ENCODE results near the gene NSG1. TPM values are rescaled to one million over a fixed set of nuclear protein-coding genes. Genes with fewer than 3 reads are reported as not detected.
A peak's percentile ranks its signal among the peaks of the same experiment; 100 is the strongest.

The NSG1 gene
- total RNA-seq, 1 donor from 2014 or later: 41.6 TPM

DNA sequence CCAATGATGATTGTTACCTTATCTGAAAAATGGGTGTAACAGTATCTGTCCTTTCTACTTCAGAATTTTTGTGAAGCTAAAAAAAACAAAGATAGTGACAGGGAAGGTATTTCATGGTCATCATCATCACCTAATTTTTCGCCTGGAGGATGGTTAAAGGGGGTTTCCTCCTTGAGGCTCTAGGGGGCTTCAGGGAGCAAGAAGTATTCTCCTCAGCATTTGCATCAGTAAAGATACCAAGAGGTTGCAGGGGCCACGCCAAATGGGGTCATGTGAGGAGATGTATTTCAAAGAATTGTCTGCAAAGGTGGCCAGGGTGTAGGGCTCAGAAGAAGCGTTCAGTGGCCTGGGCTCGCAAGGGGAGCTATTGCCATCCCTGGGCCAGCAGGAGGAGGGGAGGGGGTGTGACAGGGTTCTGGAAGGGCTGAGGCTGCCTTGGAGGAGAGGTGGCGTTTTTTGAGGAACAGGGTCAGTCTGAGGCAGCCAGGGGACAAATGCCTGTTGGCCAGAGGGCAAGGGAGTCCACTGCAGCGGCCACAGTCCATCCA lies 7.3 kb upstream of the NSG1 start:
- H3K4me1 ChIP-seq: no peaks in the 10 kb centered on the region
- H4K20me1 ChIP-seq (ENCODE audit: low read depth): no peaks in the 10 kb centered on the region
- TF ChIP-seq EZH2phosphoT487 (IDR thresholded peaks at IDR 0.05) (no peak), EZH2 (IDR thresholded peaks at IDR 0.05) (no peak)
- TF ChIP-seq, protein P1, sequence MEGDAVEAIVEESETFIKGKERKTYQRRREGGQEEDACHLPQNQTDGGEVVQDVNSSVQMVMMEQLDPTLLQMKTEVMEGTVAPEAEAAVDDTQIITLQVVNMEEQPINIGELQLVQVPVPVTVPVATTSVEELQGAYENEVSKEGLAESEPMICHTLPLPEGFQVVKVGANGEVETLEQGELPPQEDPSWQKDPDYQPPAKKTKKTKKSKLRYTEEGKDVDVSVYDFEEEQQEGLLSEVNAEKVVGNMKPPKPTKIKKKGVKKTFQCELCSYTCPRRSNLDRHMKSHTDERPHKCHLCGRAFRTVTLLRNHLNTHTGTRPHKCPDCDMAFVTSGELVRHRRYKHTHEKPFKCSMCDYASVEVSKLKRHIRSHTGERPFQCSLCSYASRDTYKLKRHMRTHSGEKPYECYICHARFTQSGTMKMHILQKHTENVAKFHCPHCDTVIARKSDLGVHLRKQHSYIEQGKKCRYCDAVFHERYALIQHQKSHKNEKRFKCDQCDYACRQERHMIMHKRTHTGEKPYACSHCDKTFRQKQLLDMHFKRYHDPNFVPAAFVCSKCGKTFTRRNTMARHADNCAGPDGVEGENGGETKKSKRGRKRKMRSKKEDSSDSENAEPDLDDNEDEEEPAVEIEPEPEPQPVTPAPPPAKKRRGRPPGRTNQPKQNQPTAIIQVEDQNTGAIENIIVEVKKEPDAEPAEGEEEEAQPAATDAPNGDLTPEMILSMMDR (IDR thresholded peaks at IDR 0.05): peak; percentile 17
- Mint-ChIP-seq H3K36me3 (no peaks in the 10 kb centered on the region), H3K9me3 (peaks cover 2% of the 10 kb centered on the region), H3K4me1 (peaks cover 31% of the 10 kb centered on the region), H3K27me3 (ENCODE audit: insufficient read depth, low read depth) (peaks cover 35% of the 10 kb centered on the region), H3K27ac (peak overlapping the region; percentile 11), H3K4me3 (no peak overlapping the region)
- no peak overlapping the region for H3K4me2 ChIP-seq
- no peak overlapping the region for H3K9ac ChIP-seq
- H2AFZ ChIP-seq (replicated peaks): no peak overlapping the region
- DNase-seq (ENCODE audit: low spot score): no peak
- H3F3A ChIP-seq (ENCODE audit: low read depth): no peaks in the 10 kb centered on the region
- peaks cover 27% of the 10 kb centered on the region for H3K27me3 ChIP-seq
- H3K9me3 ChIP-seq (ENCODE audit: low read depth): no peaks in the 10 kb centered on the region
- H3K79me2 ChIP-seq (ENCODE audit: low read depth): no peaks in the 10 kb centered on the region
- H3K36me3 ChIP-seq: no peaks in the 10 kb centered on the region
- H3K4me3 ChIP-seq: no peak overlapping the region
- no peak overlapping the region for H3K27ac ChIP-seq

DNA sequence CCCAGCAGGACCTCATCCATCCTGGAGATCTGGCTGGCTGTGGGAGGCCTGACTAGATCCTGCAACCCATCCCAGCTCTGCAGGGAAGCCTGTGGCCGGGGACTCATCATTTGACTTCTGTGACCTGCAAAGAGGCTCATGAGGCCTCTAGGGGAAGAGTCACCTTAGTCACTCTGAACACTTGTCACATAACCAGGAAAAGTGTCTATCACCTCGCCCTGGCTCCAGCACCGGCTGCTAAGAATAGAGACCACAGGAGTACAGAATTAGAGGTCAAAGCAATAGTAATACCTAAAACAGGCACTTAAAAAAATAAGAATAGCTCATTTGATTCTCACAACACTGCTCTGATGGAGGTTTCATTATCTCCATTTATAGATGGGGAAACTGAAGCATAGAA lies 3.8 kb upstream of the NSG1 start:
- no peaks in the 10 kb centered on the region for H3K36me3 ChIP-seq
- H3K9ac ChIP-seq: no peak overlapping the region
- no peaks in the 10 kb centered on the region for H3F3A ChIP-seq (ENCODE audit: low read depth)
- Mint-ChIP-seq H3K4me1 (peaks cover 26% of the 10 kb centered on the region), H3K27me3 (ENCODE audit: insufficient read depth, low read depth) (peaks cover 49% of the 10 kb centered on the region), H3K4me3 (no peak overlapping the region), H3K27ac (no peak overlapping the region), H3K9me3 (no peaks in the 10 kb centered on the region), H3K36me3 (peaks cover 2% of the 10 kb centered on the region)
- peaks cover 10% of the 10 kb centered on the region for H4K20me1 ChIP-seq (ENCODE audit: low read depth)
- TF ChIP-seq EZH2 (IDR thresholded peaks at IDR 0.05) (no peak), EZH2phosphoT487 (IDR thresholded peaks at IDR 0.05) (no peak)
- TF ChIP-seq, protein P1 (IDR thresholded peaks at IDR 0.05): no peak
- DNase-seq (ENCODE audit: low spot score): no peak
- no peak overlapping the region for H3K27ac ChIP-seq
- H3K27me3 ChIP-seq: peaks cover 62% of the 10 kb centered on the region
- H3K4me1 ChIP-seq: peaks cover 20% of the 10 kb centered on the region
- H2AFZ ChIP-seq (replicated peaks): no peak overlapping the region
- no peak overlapping the region for H3K4me2 ChIP-seq
- no peaks in the 10 kb centered on the region for H3K79me2 ChIP-seq (ENCODE audit: low read depth)
- H3K9me3 ChIP-seq (ENCODE audit: low read depth): no peaks in the 10 kb centered on the region
- no peak overlapping the region for H3K4me3 ChIP-seq

DNA sequence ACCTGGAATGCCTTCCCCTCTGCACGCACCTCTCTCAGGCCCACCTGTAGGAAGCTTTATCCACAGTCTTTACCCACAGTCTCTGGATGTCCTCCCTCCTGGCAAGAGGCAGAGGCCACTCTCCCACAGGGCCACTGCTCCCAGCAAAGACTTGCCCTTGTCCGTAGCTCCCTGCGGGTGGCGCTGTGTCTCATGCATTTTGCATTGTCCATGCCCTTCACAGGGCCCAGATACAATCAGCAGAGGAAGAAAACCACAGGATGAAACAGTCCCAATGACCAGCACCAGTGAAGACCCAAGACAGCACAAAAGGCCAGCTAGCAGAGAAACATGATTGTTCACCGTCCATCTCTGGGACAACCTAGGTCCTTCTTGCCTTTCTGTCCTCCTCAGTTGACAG lies 2.1 kb upstream of the NSG1 start:
- no peaks in the 10 kb centered on the region for H3K9me3 ChIP-seq (ENCODE audit: low read depth)
- H4K20me1 ChIP-seq (ENCODE audit: low read depth): peaks cover 24% of the 10 kb centered on the region
- TF ChIP-seq EZH2phosphoT487 (IDR thresholded peaks at IDR 0.05) (no peak), EZH2 (IDR thresholded peaks at IDR 0.05) (no peak)
- TF ChIP-seq, protein P1 (IDR thresholded peaks at IDR 0.05): peak; percentile 69
- H2AFZ ChIP-seq (replicated peaks): no peak overlapping the region
- no peaks in the 10 kb centered on the region for H3K79me2 ChIP-seq (ENCODE audit: low read depth)
- H3K27ac ChIP-seq: no peak overlapping the region
- Mint-ChIP-seq H3K4me3 (peak overlapping the region; percentile 76), H3K4me1 (peaks cover 20% of the 10 kb centered on the region), H3K27ac (no peak overlapping the region), H3K27me3 (ENCODE audit: insufficient read depth, low read depth) (peaks cover 60% of the 10 kb centered on the region), H3K9me3 (no peaks in the 10 kb centered on the region), H3K36me3 (peaks cover 5% of the 10 kb centered on the region)
- H3F3A ChIP-seq (ENCODE audit: low read depth): peaks cover 4% of the 10 kb centered on the region
- no peak overlapping the region for H3K4me3 ChIP-seq
- peak; percentile 83 for DNase-seq (ENCODE audit: low spot score)
- peaks cover 22% of the 10 kb centered on the region for H3K4me1 ChIP-seq
- H3K36me3 ChIP-seq: no peaks in the 10 kb centered on the region
- H3K27me3 ChIP-seq: peaks cover 80% of the 10 kb centered on the region
- H3K4me2 ChIP-seq: no peak overlapping the region
- H3K9ac ChIP-seq: no peak overlapping the region
